ENCODE data around the gene CPT1B. TPM values are rescaled to one million over a fixed set of nuclear protein-coding genes. Genes with fewer than 3 reads are reported as not detected.

The CPT1B gene
- polyA plus RNA-seq, 3 donors: 0.18 to 66.9 TPM; not detected in 1

DNA sequence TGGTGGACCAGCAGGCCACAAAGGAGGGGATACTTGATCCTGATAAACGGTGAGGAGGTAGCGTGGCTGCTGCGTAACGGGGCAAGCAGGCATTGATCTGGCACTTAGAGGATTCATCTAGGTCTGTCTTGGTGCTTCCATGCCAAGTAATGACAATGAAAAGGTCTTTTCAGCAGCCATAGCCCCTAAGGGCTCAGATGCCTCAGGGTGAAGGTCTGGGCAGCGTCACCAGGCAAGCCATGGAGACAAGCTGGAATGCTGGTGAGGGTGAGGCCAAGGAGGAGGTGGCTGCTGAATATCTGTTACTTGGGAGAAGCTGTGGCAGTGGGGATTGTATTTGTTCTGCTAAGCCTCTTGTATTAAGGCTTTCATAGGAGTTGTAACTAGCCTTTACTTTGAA is 9.2 kb upstream of the CPT1B start:
- Histone ChIP-seq H3K4me1 (ENCODE audit: control insufficient read depth in 1 of 2, insufficient read depth in 2 of 2, low read length in 2 of 2) (peaks cover 8 to 10% of the 10 kb centered on the region in 2 donors), H4K20me1 (ENCODE audit: insufficient read depth, low read length) (no peaks in the 10 kb centered on the region), H3K27me3 (ENCODE audit: control insufficient read depth in 2 of 2, insufficient read depth in 2 of 2, low read length in 2 of 2) (peaks cover 0 to 3% of the 10 kb centered on the region in 2 donors), H3K79me2 (ENCODE audit: insufficient read depth, low read length) (peaks cover 7% of the 10 kb centered on the region), H3K27ac (ENCODE audit: low read depth in 1 of 2, low read length in 2 of 2) (no peak overlapping the region), H3K36me3 (replicated peaks in 1 of 2; ENCODE audit: control insufficient read depth in 1 of 2, insufficient read depth in 2 of 2, low read length in 2 of 2) (no peaks in the 10 kb centered on the region), H2AFZ (ENCODE audit: insufficient read depth, low read depth, low read length, poor library complexity, severe bottlenecking) (no peak overlapping the region), H3K4me2 (replicated peaks; ENCODE audit: extremely low read depth, low read length, poor library complexity, severe bottlenecking) (no peak overlapping the region), H3K4me3 (replicated peaks in 1 of 3; ENCODE audit: low read depth in 2 of 3, low read length in 3 of 3) (no peak overlapping the region), H3K9me3 (replicated peaks in 1 of 2; ENCODE audit: control insufficient read depth in 1 of 2, insufficient read depth in 1 of 2, low read length in 2 of 2) (no peaks in the 10 kb centered on the region), H3K9ac (ENCODE audit: insufficient read depth, low read length, poor library complexity, severe bottlenecking) (no peak overlapping the region)
- peaks cover 3% of the 10 kb centered on the region in 2 donors for H3K36me3 Mint-ChIP-seq
- H3K4me1 Mint-ChIP-seq: peaks cover 8% of the 10 kb centered on the region
- 100% methylated on average over 5 of the region's 5 CpGs for WGBS (ENCODE audit: insufficient coverage)
- H3K27ac Mint-ChIP-seq: no peak overlapping the region
- H3K9me3 Mint-ChIP-seq: no peaks in the 10 kb centered on the region
- H3K27me3 Mint-ChIP-seq (ENCODE audit: low read depth in 3 of 3): peaks cover 4 to 15% (median 12%) of the 10 kb centered on the region in 3 donors
- no peak for TF ChIP-seq CTCF (IDR thresholded peaks at IDR 0.05)
- intact Hi-C loops (cut with micrococcal nuclease): no loop called here
- DNase-seq: no peak
- H3K4me3 Mint-ChIP-seq: no peak overlapping the region

DNA sequence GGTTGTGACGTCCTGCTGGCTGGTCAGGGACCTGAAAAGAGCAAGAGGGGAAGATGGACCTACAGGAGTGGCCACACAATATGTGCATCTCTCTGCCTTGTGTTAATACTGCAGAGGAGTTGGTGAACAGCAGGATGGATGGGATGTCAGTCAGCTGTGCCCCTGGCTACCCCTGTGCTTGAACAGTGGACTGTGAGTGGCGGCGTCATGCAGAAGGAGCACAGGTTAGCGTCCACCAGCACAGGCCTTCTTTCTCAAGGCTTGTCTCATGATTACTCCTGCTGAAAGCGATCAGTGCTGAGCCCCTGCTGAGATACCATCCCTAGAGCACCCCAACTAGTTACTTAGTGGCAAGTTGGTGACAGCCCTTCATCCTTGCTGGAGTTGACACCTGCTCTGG is 8.2 kb upstream of the CPT1B start:
- peaks cover 17% of the 10 kb centered on the region for H3K79me2 ChIP-seq (ENCODE audit: insufficient read depth, low read length)
- no peak for DNase-seq
- no peak for TF ChIP-seq CTCF (IDR thresholded peaks at IDR 0.05)
- peaks cover 7% of the 10 kb centered on the region for H4K20me1 ChIP-seq (ENCODE audit: insufficient read depth, low read length)
- H3K27ac Mint-ChIP-seq: peak overlapping the region in 1 of 7 donors; percentile 10
- peaks cover 0 to 3% of the 10 kb centered on the region in 2 donors for H3K27me3 ChIP-seq (ENCODE audit: control insufficient read depth in 2 of 2, insufficient read depth in 2 of 2, low read length in 2 of 2)
- peaks cover 4 to 15% (median 12%) of the 10 kb centered on the region in 3 donors for H3K27me3 Mint-ChIP-seq (ENCODE audit: low read depth in 3 of 3)
- no peak overlapping the region for H3K9ac ChIP-seq (ENCODE audit: insufficient read depth, low read length, poor library complexity, severe bottlenecking)
- no peak overlapping the region for H2AFZ ChIP-seq (ENCODE audit: insufficient read depth, low read depth, low read length, poor library complexity, severe bottlenecking)
- no peaks in the 10 kb centered on the region for H3K36me3 ChIP-seq (replicated peaks in 1 of 2; ENCODE audit: control insufficient read depth in 1 of 2, insufficient read depth in 2 of 2, low read length in 2 of 2)
- intact Hi-C loops (cut with micrococcal nuclease): no loop called here
- H3K4me3 Mint-ChIP-seq: no peak overlapping the region
- H3K36me3 Mint-ChIP-seq: peaks cover 2 to 5% of the 10 kb centered on the region in 2 donors
- no peak overlapping the region for H3K4me2 ChIP-seq (replicated peaks; ENCODE audit: extremely low read depth, low read length, poor library complexity, severe bottlenecking)
- WGBS (ENCODE audit: insufficient coverage): 95% methylated on average over 4 of the region's 5 CpGs
- H3K9me3 Mint-ChIP-seq: no peaks in the 10 kb centered on the region
- H3K4me1 Mint-ChIP-seq: peaks cover 14% of the 10 kb centered on the region
- H3K4me1 ChIP-seq (ENCODE audit: control insufficient read depth in 1 of 2, insufficient read depth in 2 of 2, low read length in 2 of 2): peaks cover 15 to 20% of the 10 kb centered on the region in 2 donors
- H3K4me3 ChIP-seq (replicated peaks in 1 of 3; ENCODE audit: low read depth in 2 of 3, low read length in 3 of 3): no peak overlapping the region
- no peak overlapping the region for H3K27ac ChIP-seq (ENCODE audit: low read depth in 1 of 2, low read length in 2 of 2)
- no peaks in the 10 kb centered on the region for H3K9me3 ChIP-seq (replicated peaks in 1 of 2; ENCODE audit: control insufficient read depth in 1 of 2, insufficient read depth in 1 of 2, low read length in 2 of 2)

Measured in CD14-positive monocyte (primary cell).